AML-193 (cell line): ENCODE measurements around the gene B4GALT5.
"Not testable (repeated sequence)": the region's sequence is repeated elsewhere in the genome, so short reads cannot be mapped to it uniquely, and the experiment has no call there.

Source experiments
- DNase-seq, 2 experiments: peaks; one replicate each; lab custom pipeline; 2025; lab: John Stamatoyannopoulos, UW

The B4GALT5 gene, protein sequence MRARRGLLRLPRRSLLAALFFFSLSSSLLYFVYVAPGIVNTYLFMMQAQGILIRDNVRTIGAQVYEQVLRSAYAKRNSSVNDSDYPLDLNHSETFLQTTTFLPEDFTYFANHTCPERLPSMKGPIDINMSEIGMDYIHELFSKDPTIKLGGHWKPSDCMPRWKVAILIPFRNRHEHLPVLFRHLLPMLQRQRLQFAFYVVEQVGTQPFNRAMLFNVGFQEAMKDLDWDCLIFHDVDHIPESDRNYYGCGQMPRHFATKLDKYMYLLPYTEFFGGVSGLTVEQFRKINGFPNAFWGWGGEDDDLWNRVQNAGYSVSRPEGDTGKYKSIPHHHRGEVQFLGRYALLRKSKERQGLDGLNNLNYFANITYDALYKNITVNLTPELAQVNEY

DNA sequence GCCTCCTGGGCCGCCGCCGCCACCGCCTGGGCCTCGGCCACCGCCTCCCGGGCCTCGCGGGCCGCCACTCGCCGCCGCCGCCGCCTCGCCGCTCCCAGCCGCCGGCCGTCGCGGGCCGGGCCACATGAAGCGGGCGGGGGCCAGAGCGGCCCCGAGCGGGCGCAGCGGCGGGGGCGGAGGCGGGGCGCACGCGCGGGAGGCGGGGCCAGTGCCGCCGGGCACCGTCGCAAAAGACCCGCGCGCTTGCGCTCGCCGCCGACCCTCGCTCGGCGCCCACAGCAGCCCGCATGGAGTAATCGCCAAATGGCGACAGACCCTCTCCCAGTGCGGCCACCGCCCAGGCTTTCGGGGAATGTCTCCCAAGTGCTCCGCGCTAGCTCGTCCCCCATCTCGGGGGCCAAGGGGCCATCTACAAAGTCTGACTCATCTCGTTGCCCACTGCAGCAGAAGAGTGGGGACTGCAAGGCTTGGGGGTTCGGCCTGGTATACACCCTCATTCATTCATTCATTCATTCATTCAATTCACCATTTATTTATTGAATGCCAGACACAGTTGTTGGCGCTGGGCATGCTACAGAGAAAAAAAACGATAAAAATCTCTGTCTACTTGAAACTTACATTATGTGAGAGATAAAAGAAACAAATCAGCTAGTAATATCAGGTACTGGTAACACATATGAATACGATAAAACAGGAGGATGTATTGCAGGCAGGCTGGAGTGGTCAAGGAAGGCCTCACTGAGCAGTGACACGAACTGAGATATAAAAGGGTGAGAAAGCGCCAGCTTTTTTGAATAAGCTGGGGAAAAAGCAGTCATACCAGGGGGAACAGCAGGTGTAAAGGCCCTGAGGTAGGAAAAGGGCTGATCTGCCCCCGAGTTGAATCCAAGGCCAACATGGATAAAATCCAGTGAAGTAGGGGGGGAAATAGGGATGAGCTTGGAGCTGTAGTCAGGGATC, at the start of gene B4GALT5:
B4GALT5 (minus strand) TSS at position 126 of the 960 bp plus-strand sequence. CDS start 188 bp downstream, outside the sequence.
- peak; percentile 57 to 77 for DNase-seq

DNA sequence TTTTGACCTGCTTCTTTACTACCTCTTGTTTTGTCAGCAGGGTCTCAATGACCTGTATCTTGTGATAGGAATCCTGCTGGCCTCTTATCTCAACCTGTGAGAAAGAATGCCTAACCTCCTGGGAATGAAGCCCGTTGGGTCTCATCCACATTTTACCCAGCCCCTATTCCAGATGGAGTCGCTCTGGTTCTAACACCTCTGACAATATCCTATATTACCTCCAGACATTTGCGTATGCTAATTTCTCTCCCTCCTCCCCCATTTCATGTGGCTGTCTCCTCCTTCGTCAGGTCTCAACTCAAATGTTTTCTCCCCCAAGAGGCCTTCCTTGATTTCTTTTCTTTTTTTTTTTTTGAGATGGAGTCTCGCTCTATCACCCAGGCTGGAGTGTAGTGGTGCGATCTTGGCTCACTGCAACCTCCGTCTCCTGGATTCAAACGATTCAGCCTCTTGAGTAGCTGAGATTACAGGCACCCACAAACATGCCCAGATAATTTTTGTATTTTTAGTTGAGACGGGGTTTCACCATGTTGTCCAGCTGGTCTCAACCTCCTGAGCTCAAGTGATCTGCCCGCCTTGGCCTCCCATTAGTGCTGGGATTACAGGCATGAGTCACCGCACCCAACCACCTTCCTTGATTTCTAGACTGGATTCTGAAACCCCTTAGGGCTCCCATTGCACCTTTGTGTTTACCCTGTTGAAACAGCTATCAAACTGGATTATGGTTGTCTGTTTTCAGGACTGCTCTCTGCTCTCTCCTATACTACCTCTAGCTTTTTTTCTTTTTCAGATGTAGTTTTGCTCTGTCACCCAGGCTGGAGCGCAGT, 49.5 kb upstream of the B4GALT5 start:
- DNase-seq = no peak

GRCh38 chr20:49761888-49762287, 48.2 kb upstream of the B4GALT5 start:
- not testable (repeated sequence) for DNase-seq

DNA sequence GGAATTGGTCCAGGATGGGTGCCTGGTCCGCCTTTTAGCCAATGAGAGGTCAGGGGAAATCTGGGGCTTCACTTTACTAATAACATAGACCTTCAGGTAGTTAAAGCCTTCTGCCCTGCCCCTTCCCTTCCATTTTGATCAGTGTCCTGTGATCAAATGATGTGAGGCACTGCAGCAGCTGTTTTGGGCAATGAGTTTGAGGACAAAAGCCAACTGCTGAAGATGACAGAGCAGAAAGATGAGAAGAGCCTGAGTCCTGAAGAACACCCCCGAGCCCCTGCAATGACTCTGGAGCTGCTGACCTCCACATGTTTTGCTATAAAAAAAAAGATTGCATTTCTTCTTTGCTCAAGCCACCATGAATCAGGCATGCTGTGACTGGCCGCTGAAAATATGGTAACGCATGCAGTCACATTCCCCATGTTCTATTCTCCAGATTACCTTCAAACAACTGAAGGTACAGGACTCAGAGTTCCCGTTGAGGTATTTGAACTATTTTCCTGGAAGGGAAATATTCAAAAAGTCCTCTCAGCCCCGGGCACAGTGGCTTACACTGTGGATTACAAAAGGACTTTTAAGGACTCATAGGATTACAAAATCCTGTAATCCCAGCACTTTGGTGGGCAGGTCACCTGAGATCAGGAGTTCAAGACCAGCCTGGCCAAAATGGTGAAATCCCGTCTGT, 45.7 kb upstream of the B4GALT5 start:
- no peak for DNase-seq

GRCh38 chr20:49758781-49759180, 45.1 kb upstream of the B4GALT5 start:
- DNase-seq = no peak

DNA sequence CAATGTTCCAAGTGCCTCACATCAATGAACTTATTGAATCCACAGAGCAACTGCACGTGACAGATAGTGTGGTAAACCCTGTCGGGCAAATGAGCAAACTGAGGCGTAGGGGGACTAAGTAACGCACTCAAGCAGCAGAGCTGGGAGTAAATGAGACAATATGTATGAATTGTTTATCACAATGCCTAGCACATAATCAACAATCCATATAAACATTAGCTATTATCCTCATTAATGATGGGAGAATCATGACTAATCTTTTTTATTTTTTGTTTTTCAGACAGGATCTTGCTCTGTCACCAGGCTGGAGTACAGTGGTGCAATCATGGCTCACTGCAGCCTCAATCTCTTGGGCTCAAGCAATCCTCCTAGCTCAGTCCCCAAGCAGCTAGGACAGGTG, 43.9 kb upstream of the B4GALT5 start:
- DNase-seq = no peak

DNA sequence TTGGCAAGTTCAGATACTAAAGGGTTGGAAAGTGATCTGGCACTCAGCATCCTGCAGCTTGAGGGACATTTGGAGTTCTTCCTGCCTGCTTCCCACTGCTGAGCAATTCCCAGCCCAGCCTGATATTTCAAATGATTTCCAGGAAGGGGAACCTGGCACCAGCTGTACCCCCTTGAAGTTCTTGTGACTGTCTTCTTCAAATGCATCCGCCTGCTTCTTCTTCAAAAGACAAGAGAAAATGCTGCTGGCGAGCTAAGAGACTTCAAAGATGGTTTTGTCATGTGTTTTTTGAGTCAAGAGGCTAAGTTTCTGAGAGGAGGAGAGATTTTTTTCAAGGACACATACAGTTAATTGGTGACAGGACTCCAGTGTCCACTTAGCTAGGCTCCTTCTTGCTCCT, 42.6 kb upstream of the B4GALT5 start:
- DNase-seq = no peak

- DNase-seq = no peak
Measured at GRCh38 chr20:49754596-49754995, 40.9 kb upstream of the B4GALT5 start.

DNA sequence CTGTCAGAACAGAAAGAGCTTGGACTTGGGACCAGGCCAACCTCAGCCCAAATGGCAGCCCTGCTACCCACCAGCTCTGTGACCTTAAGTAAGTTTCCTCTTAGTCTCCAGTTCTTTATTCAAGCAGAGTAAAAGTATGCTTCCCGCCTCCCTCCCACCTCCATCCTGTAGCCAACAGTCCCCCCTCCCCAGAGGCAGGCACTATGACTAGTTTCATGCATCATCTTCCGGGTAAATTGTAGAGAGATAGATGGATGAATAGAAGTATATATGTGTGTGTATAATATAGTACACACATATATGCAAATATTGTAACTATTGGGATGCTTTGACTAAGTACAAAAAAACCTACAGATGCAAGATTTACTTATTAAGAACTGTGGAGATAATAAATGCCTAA, 39.5 kb upstream of the B4GALT5 start:
- DNase-seq = no peak

DNA sequence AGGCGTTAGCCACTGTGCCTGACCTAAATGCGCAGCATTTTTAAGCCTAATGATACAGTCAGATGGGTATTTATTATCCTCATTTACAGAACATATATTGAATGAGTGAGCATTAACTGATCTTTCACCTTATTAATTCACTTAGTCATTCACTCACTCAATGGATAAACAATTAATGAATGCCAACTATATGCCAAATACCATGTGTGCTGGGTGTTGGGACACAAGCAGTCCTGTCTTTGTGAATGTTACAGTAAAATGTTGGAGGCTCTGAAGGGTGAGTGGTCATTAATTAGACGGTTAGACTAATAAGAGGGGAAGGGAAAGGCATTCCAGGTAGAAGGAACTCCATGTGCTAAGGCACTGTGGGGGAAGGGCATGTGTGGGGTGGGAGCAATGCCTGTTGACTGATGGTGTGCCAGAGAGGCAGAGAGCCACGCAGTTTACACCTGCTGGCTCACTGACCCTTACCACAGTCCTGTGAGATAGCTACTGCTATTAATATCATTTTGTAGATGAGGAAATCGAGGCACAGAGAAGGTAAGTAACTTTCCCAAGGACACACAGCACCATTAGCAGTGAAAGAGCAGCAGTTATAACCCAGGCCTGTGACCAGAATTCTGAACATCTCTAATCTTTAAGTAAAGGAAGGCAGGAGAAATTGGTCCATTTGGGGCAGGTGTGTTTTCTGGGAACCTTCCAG, 38.7 kb upstream of the B4GALT5 start:
- no peak for DNase-seq

- DNase-seq = no peak
Measured at GRCh38 chr20:49751397-49751736, 37.7 kb upstream of the B4GALT5 start.

GRCh38 chr20:49750611-49751396, 37.1 kb upstream of the B4GALT5 start:
- no peak for DNase-seq

GRCh38 chr20:49749625-49750024, 35.9 kb upstream of the B4GALT5 start:
- no peak for DNase-seq

GRCh38 chr20:49748525-49748838, 34.8 kb upstream of the B4GALT5 start:
- DNase-seq = no peak

GRCh38 chr20:49747707-49748524, 34.2 kb upstream of the B4GALT5 start:
- no peak for DNase-seq

DNA sequence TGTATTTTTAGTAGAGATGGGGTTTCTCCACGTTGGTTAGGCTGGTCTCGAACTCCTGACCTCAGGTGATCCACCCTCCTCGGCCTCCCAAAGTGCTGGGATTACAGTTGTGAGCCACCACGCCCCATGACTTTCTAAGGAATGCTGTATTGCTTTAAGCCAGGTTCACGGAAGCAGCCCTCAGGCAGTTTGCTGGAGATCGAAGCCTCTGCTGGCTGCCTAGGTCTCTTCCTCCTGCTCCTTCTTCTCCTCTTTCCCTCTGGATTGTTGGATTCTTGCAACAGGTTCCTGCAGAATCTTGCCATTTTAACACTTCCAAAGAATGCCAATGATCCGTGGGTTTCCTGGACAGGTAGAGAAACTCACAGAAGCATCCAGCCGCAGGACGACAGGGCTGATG, 29.3 kb upstream of the B4GALT5 start:
- no peak for DNase-seq

DNA sequence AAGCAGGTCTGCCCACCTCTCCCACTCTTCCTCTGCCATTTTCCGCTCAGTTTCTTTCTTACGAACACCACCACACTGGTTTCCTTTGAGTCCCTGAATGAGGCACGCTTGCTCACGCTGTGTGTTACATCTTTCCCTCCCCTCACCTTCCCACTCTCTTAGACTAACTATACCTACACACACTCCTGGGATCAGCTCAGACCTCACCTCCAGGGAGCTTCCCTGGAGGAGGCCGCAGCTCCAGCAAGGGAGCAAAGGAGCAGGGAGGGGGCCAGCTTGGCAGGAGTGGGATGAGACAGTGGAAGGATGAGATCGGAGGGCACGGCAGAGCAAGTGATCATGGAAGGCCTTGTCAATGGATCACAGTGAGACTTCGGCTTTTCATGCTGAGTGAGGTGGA, 28.3 kb upstream of the B4GALT5 start:
- no peak for DNase-seq

DNA sequence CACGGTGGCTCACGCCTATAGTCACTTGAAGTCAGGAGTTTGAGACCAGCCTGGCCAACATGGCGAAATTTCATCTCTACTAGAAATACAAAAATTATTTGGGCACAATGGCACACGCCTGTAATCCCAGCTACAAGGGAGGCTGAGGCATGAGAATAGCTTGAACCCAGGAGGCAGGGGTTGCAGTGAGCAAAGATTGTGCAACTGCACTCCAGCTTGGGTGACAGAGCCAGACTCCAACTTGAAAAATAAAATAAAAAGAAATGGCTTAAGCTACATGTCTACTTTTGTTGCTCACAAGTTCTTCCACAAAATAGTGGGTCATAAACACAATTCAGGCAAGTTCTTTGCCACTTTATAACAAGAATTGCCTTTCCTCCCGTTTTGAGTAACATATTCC, 27.1 kb upstream of the B4GALT5 start:
- no peak for DNase-seq

- DNase-seq = no peak
Measured at GRCh38 chr20:49739042-49739441, 25.4 kb upstream of the B4GALT5 start.
